LoVo (cell line): ENCODE data around the gene KDM6B.
A peak's percentile ranks its signal among the peaks of the same experiment; 100 is the strongest.

Source experiments
- DNase-seq: peaks from one replicate; pipeline ENCODE4 v3.0.0-alpha.2; 2016; ENCODE audit warnings: low spot score

Gene KDM6B

GRCh38 chr17:7833795-7834541, at the start of gene KDM6B:
Gene KDM6B, plus strand, starts transcription at chr17:7834217. Its CDS starts 11,338 bp downstream, at chr17:7845555.
- peak; percentile 92 for DNase-seq

DNA sequence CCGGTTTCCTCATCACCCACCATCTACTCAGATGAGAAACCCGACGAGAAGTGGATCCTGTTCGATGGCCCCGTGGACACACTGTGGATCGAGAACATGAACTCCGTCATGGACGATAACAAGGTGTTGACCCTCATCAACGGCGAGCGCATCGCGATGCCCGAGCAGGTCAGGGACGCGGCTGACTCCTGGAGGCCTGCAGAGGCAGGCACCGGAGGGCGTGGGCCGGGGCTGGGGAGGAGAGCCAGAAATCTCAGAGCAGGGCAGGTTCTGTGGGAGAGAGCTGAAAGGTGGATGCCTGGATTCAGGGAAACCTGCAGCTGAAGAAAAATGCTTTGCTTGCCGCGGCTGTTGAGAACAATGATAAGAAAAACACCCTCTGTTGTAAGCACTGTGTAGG, 47.2 kb upstream of the KDM6B start:
- no peak for DNase-seq

DNA sequence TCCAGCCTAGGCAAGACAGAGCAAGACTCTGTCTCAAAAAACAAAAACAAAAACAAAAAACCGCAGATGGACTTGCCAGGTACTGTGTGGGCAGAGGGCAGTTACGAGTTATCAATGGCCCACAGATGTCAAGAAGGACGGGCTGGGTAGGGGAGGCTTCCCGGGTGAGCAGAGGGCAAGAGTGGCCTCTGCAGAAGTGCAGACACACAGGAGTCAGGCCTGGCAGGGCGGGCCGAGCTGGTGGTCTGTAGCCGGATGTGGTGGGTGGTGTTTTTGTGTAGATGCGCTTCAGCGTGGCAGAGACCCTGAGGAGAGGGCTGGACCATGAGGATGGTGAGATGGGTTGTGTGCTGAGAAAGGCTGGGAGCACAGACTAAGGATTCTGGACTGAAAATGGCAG, 44.9 kb upstream of the KDM6B start:
- no peak for DNase-seq

DNA sequence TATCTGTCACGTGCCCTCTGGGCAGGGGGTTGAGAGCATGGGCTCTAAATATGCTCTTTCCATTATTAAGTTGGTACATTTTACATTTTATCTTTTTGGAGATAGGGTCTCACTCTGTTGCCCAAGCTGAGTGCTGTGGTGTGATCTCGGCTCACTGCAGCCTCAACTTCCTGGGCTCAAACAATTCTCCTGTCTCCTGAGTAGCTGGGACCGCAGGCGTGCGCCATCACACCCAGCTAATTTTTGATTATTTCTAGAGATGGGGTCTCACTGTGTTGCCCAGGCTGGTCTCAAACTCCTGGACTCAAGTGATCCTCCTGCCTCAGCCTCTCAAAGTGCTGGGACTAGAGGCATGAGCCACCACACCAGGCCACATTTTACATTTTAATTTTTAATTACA, 43.9 kb upstream of the KDM6B start:
- no peak for DNase-seq

DNA sequence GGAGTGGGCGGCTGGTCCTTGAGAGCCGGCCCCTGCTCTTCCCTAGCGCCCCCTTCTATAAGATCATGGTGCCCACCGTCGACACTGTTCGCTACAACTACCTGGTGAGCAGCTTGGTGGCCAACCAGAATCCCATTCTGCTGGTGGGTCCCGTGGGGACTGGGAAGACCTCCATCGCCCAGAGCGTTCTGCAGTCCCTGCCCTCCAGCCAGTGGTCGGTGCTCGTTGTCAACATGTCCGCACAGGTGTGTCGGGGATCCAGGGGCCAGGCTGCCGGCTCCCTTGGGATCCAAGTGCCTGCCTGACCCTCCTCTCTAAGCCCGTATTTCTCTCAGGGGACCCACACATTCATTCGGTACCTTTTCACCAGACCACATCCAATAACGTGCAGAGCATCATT, 41.4 kb upstream of the KDM6B start:
- no peak for DNase-seq

DNA sequence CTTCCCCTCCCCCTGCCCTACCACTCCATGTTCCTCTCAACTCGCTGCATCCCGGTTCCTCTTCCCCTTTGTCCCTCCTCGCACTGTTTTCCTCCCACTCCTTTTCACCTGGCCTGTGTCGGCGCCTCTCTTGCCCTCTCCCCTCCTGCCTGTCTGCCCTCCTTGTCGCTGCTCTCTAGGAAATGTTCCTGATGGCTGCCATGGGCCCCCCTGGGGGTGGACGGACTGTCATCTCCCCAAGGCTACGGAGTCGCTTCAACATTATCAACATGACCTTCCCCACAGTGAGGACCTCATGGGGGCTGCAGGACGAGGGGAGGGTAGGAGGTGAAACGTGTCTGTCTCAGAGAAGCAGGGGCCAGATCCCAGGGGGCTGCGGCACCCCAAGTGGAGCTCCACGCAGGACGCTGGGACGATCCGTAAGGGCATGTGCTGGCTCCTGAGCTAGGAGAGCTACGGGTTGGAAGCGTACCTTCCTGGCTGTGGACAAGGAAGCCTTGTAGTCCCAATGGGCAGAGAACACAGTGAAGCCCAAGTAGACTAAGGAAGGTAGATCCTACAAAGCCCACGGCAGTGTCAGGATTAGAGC, 39.8 kb upstream of the KDM6B start:
- DNase-seq = no peak

- DNase-seq = no peak
Observed at GRCh38 chr17:7797976-7798375, 36.0 kb upstream of the KDM6B start.

- DNase-seq = no peak
Observed at GRCh38 chr17:7798839-7799238, 35.2 kb upstream of the KDM6B start.

GRCh38 chr17:7803981-7804380, 30.0 kb upstream of the KDM6B start:
- peak; percentile 85 for DNase-seq

GRCh38 chr17:7806587-7806986, 27.4 kb upstream of the KDM6B start:
- no peak for DNase-seq

GRCh38 chr17:7807206-7807605, 26.8 kb upstream of the KDM6B start:
- DNase-seq = no peak

DNA sequence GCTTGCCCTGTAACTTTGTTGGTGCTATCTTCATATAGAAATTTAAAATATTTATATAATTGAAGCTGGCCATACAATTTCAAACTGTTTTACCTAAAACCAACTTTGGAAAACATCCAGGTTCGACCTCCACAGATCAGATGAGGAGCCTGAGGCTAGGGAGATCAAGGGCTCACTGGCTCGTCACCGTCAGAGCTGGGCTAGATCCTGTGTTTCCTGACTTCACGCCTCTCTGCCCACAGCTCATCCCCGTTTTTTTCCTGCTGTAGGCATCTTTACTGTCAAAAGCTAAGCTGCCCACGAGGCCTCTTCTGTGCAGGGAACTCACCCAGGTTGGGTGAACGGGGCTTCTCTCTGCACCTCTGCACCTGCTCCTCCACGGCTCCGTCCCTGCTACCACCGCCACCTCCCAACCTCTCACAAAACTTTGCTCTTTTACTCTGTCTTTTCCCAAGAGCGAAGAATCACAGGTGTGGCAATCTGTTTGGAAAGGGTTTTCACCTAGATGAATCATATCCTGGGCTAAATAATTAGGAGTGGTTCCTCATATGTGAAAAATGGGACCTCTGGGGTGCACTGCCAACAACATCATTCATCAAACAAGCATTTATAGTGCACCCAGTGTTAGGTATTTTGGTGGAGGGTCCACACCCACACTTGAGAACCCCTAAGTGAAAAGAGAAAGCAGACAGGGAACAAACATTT, 24.8 kb upstream of the KDM6B start:
- peak; percentile 76 for DNase-seq

- peak; percentile 20 for DNase-seq
Observed at GRCh38 chr17:7809791-7810343, 24.1 kb upstream of the KDM6B start.

GRCh38 chr17:7811251-7811650, 22.8 kb upstream of the KDM6B start:
- DNase-seq = no peak

DNA sequence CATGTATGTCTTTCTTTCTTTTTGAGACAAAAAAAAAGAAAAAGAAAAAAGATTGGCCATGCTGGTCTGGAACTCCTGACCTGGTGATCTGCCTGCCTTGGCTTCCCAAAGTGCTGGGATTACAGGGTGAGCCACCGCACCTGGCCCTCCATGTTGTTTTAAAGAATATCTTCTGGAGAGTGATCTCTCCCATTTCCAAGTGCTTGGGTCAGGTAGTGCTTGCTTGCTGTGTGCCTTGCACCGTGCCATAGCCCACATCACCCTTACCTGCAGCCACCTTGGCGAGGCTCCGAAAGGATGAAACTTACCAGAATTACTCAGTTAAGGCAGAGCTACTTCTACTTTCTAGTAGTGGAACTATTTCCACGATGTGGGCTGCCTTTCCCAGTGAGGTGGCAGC, 19.0 kb upstream of the KDM6B start:
- no peak for DNase-seq

DNA sequence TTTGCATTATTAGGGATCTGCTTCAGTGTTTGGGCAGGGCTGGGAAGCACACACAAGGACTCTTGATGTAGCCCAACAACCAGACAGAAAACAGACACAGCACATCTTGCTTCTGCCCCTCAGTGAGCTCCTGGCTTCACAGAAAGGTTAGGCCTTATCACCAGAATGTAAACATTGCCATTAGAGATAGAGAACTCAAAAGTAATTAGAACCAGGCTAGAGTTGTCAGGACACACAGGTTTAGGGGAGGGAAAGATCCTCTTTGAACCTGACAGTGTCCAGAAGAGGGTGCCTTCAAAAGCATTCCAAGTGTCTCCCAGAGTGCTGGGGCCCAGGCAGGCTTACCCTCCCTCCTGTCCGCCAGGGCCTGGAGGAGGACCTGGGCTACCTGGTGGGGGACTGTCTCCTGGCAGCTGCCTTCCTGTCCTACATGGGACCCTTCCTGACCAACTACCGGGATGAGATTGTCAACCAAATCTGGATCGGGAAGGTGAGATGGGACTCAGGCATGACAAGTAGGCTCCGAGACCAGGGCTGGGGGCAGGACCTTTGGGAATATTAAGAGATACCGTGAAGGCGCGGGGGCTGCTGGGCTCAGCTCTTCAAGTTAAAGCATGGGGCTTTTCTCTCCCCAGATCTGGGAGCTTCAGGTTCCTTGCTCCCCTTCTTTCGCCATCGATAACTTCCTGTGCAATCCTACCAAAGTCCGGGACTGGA, 16.9 kb upstream of the KDM6B start:
- no peak for DNase-seq

DNA sequence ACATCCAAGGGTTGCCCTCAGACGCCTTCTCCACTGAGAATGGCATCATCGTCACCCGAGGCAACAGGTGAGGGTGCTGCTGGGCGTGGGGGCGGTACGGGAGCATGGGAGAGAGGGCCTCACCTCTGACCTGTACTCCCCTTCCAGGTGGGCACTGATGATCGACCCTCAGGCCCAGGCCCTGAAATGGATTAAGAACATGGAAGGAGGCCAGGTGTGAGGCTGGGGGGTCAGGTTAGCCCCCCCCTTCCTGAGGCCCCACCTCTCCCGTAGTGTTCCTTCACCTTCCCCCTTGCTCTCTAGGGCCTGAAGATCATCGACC, 16.4 kb upstream of the KDM6B start:
- no peak for DNase-seq

DNA sequence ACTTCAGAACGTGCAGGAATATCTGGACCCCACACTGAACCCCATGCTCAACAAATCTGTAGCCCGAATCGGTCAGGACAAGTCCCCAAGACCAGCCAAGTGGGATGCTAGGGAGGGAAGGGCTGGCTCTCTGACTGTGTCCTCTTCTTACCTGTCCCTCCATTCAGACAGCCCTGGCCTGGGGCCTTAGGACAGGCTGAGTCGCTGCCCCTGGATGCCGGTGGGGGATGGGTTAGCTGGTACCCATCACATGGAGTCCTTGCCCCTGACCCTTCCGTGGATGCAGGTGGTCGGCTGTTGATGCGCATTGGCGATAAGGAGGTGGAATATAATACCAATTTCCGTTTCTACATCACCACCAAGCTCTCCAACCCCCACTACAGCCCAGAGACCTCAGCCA, 16.0 kb upstream of the KDM6B start:
- DNase-seq = no peak

DNA sequence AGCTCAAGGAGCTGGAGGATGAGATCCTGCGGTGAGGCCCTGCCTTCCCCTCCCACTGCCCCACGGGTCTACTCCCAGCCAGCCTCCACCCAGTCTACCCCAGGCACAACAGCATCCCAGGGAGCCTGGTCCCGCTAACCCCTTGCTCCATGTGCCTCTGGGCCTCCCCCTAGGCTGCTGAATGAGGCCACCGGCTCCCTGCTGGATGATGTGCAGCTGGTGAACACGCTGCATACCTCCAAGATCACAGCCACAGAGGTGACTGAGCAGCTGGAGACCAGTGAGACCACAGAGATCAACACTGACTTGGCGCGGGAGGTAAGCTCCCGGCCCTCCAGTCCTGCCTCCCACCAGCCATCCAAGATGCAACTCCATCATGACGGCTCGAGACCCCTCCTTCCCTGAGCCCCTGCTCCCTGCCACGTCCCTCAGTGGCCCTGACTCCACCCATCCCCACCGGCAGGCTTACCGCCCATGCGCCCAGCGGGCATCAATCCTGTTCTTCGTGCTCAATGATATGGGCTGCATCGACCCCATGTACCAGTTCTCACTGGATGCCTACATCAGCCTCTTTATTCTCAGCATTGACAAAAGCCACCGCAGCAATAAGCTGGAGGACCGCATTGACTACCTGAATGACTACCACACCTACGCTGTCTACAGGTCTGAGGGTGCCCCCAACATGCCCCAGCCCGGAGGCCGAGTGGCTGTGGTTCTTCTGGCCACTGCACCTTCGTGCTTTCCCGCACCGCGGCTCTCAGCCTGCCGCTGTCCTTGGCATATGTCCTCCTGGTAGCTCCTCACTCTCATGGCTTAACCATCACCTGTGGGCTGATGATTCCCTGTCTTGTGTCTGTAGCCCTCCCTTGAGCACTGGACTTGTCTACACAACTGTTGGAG, 15.0 kb upstream of the KDM6B start:
- no peak for DNase-seq

GRCh38 chr17:7820231-7820630, 13.8 kb upstream of the KDM6B start:
- no peak for DNase-seq

DNA sequence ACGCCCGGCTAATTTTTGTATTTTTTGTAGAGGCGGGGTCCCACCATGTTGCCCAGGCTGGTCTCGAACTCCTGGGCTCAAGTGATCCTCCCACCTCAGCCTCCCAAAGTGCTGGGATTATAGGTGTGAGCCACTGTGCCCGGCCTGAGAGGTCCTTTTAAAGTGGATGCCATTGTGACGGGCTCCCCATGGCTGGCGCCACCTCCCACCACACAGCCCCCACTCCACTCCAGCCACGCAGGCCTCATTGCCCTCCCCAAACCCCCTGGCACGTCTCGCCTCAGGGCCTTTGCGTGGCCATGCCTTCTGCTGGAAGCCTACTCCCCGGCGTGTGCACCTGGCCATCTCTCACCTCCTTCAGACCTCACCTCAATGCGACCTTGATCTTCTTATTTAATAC, 11.9 kb upstream of the KDM6B start:
- no peak for DNase-seq

- DNase-seq = no peak
Observed at GRCh38 chr17:7823581-7824001, 10.4 kb upstream of the KDM6B start.
